HG02623 (cell line): ENCODE results near the gene GYS1.
"Not testable (repeated sequence)": the region's sequence is repeated elsewhere in the genome, so short reads cannot be mapped to it uniquely, and the experiment has no call there.

Experiments
- ATAC-seq: cut with Tn5 transposase; IDR thresholded peaks from one replicate; pipeline ENCODE4 v1.9.1; 2021; ENCODE audit warnings: moderate library complexity; ENCODE audit not compliant: unreplicated experiment

The GYS1 gene

DNA sequence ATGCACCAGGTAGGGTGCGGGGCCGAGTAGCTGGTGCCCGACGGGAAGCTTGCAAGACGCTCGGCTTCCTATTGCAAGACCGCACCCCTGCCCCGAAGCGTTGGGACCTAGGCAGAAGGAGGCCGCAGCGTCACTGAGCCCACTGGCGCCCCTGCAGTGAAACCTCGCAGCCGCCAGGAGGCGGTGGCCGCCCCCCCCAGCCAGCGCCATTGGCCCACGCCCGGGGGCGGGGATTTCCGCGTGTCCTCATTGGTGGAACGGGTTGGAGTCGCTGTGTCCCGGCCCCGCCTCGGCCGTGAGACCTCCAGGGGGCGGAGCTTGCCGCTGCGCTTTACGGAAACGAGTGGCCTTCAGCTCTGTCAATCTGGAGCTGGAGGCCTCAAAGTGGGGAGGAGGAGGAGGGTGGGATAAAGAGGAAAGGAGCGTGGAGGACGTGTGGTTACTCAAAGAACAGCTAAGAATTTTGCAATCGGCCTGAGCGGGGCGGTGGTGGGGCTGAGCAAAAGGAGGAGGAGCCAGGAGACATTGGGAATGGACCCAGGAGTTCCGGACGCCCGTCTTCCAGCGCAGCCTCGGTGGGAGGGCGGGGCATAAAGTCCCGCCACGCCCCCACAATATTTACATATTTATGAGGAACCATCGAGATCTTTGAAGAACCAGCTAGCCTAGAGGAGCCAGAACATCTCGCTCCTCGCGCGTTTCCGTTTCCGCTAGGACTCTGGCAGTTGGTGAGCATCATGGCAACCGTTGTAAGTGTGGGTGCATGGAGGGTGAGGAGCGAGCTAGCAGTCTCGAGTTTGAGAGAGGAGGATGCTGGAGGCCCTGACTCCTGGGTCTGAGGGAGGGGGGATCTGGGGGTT is at the start of gene GYS1, which contains the start of gene RUVBL2:
GYS1 (minus strand) TSS at position 135 of the 860 bp plus-strand sequence. CDS start 197 bp downstream, outside the sequence.
RUVBL2 (plus strand) TSS at position 713 of the 860 bp plus-strand sequence; CDS start at position 738, 25 bp downstream.
- ATAC-seq = peak; percentile 83

DNA sequence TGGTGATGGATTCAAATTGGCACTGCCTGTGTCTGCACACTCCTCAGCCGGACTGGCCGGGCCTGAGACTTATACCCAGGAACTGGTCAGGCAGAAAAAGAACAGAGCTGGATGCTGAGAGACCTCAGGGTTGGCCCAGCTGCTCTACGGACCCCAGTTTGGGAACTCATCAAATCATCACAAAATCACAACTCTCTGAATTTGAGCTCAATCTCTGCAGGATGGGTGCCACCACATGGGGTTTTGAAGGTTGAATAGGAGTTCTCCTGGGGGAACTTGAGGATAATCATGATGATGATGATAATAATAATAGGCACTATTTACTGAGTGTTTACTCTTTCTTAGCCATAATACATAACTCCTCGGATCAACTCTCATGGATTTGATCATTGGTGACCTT is 49.6 kb upstream of the GYS1 start:
- not testable (repeated sequence) for ATAC-seq

DNA sequence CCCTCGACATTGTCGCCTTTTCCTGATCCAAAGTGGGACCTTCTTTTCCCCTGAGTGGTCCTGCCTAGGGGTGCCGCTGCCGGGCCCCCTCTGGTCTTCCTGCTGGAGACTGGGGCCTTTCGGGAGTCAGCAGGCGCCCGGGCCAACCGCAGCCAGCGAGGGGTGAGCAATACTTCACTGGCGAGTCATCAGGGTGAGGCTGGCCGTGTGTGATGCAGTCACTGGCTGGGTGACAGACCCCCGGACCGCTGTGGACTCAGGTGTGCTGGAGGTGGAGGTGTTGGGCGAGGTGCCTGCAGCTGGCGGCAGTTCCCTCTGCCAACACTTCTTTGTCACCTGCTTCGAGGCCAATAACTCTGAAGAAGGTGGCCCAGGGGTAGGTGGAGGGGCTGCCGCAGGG is 49.1 kb upstream of the GYS1 start:
- ATAC-seq = no peak

DNA sequence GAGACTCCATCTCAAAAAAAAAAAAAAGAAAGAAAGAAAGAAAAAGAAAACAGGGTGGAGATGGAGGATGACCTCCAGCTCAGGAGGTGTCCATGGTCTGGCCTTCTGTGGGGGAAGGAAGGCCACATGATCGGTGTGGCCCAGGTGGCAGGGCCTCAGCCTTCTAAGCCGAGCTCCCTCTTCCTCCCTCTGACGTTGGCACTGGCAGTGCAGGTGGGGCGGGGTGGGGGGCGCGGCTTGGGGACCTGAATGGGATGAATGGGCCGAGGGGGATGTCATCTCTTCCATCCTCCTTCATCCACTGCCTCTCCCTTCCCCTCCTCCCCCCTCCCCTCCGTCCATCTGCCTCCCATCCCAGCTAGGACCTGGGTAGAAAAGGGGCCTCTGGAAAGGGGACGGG is 46.6 kb upstream of the GYS1 start:
- not testable (repeated sequence) for ATAC-seq

DNA sequence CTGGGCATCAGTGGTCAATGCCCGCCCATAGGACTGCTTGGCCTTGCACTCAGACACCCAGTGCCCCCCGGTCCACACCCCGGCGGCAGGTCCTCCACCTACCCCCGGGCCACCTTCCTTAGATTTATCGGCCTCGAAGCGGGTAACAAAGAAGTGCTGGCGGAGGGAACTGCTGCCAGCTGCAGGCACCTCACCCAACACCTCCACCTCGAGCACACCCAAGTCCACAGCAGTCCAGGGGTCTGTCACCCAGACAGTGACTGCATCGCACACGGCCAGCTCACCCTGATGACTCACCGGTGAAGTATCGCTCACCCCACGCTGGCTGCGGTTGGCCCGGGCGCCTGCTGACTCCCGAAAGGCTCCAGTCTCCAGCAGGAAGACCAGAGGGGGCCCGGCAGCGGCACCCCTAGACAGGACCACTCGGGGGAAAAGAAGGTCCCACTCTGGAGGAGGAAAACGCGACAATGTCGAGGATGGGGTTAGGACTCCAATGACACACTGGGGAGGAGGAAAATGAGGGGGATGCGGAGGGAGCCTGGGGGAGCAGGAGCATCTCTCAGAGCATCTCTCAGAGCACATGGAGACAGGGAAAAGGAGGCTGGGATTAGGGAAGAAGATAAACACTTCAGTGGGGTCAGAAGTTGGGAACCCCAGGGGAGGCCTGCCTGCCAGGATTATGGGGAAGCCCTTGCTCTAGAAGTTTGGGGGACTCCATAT is 45.6 kb upstream of the GYS1 start:
- ATAC-seq = not testable (repeated sequence)

DNA sequence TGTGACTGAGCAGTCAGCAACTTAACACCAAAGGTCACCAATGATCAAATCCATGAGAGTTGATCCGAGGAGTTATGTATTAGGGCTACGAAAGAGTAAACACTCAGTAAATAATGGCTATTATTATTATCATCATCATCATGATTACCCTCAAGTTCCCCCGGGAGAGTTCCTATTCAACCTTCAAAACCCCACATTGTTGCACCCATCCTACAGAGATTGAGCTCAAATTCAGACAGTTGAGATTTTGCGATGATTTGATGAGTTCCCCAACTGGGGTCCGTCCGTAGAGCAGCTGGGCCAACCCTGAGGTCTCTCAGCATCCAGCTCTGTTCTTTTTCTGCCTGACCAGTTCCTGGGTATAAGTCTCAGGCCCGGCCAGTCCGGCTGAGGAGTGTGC is 45.0 kb upstream of the GYS1 start:
- not testable (repeated sequence) for ATAC-seq

DNA sequence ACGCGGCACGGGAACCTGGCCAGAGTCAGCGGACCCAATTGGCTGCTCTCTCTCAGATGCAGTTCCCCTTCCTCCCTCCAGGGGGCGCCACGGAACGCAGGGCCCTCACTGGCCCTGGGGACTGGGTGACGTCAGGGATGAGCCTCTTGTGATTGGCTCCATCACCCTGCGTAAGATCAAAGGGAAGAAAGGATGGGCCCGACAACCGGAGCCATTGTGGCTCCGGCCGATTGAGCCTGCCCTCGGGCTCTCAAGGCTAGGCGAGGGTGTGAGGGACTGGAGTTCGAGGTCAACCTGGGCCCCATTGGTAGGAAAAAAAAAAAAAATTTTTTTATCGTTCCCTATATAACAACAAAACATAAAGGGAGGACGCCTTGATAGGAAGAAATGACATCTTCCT is 43.7 kb upstream of the GYS1 start, which contains the start of gene CGB1:
CGB1 (minus strand) TSS at position 81 of the 400 bp plus-strand sequence. CDS start 184 bp downstream, outside the sequence.
- not testable (repeated sequence) for ATAC-seq

DNA sequence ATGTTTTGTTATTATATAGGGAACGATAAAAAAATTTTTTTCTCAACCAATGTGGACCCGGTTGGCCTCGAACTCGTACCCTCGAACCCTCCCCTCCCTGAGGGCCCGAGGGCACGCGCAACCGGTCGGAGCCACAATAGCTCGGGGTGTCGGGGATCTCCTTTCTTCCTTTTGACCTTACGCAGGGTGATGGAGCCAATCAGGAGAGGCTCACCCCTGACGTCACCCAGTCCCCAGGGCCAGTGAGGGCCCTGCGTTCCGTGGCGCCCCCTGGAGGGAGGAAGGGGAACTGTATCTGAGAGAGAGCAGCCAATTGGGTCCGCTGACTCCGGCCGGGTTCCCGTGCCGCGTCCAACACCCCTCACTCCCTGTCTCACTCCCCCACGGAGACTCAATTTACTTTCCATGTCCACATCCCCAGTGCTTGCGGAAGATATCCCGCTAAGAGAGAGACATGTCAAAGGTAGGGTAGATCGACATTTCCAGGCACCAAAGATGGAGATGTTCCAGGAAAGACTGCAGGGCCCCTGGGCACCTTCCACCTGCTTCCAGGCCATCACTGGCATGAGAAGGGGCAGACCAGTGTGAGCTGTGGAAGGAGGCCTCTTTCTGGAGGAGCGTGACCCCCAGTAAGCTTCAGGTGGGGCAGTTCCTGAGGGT is 38.7 kb upstream of the GYS1 start, which contains the start of gene CGB2:
CGB2 (plus strand) TSS at position 249 of the 660 bp plus-strand sequence; CDS start at position 455, 206 bp downstream.
- ATAC-seq = not testable (repeated sequence)

DNA sequence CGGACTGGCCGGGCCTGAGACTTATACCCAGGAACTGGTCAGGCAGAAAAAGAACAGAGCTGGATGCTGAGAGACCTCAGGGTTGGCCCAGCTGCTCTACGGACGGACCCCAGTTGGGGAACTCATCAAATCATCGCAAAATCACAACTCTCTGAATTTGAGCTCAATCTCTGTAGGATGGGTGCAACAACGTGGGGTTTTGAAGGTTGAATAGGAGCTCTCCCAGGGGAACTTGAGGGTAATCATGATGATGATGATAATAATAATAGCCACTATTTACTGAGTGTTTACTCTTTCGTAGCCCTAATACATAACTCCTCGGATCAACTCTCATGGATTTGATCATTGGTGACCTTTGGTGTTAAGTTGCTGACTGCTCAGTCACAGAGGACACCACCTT is 37.2 kb upstream of the GYS1 start:
- not testable (repeated sequence) for ATAC-seq

DNA sequence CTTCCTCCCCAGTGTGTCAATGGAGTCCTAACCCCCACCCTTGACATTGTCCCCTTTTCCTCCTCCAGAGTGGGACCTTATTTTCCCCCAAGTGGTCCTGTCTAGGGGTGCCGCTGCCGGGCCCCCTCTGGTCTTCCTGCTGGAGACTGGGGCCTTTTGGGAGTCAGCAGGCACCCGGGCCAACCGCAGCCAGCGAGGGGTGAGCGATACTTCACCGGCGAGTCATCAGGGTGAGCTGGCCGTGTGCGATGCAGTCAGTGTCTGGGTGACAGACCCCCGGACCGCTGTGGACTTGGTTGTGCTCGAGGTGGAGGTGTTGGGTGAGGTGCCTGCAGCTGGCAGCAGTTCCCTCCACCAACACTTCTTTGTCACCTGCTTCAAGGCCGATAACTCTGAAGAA is 36.6 kb upstream of the GYS1 start:
- not testable (repeated sequence) for ATAC-seq

DNA sequence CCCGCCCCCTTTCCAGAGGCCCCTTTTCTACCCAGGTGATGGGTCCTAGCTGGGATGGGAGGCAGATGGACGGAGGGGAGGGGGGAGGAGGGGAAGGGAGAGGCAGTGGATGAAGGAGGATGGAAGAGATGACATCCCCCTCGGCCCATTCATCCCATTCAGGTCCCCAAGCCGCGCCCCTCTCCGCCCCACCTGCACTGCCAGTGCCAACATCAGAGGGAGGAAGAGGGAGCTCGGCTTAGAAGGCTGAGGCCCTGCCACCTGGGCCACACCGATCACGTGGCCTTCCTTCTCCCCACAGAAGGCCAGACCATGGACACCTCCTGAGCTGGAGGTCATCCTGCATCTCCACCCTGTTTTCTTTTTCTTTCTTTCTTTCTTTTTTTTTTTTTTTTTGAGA is 35.6 kb upstream of the GYS1 start:
- ATAC-seq = not testable (repeated sequence)

DNA sequence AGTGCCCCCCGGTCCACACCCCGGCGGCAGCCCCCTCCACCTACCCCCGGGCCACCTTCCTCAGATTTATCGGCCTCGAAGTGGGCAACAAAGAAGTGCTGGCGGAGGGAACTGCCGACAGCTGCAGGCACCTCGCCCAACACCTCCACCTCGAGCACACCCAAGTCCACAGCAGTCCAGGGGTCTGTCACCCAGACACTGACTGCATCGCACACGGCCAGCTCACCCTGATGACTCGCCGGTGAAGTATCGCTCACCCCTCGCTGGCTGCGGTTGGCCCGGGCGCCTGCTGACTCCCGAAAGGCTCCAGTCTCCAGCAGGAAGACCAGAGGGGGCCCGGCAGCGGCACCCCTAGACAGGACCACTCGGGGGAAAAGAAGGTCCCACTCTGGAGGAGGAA is 32.5 kb upstream of the GYS1 start:
- ATAC-seq = not testable (repeated sequence)

DNA sequence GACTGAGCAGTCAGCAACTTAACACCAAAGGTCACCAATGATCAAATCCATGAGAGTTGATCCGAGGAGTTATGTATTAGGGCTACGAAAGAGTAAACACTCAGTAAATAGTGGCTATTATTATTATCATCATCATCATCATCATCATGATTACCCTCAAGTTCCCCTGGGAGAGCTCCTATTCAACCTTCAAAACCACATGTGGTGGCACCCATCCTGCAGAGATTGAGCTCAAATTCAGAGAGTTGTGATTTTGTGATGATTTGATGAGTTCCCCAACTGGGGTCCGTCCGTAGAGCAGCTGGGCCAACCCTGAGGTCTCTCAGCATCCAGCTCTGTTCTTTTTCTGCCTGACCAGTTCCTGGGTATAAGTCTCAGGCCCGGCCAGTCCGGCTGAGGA is 32.0 kb upstream of the GYS1 start:
- ATAC-seq = not testable (repeated sequence)

DNA sequence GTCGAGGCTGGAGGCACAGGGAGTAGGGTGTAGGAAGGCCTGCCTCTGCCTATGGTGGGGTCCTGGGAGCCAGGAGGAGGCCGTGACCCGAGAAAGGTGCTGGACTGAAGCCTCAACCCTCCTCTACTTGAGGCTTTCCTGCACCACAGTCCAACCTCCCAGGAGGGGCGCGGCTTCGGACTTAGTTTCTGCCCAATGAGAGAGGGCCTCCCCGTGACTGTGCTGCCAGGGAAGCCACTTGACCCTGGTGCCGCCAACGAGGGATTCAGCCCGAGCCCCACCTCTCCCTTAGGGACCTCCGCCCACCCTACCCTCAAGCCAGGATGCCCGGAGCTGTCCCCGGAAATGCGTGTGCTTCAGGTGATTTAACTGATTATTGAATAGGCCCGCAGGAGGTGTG is 31.1 kb upstream of the GYS1 start, which contains the start of gene CGB3:
CGB3 (minus strand) TSS at position 101 of the 400 bp plus-strand sequence. CDS start 362 bp downstream, outside the sequence.
- not testable (repeated sequence) for ATAC-seq

DNA sequence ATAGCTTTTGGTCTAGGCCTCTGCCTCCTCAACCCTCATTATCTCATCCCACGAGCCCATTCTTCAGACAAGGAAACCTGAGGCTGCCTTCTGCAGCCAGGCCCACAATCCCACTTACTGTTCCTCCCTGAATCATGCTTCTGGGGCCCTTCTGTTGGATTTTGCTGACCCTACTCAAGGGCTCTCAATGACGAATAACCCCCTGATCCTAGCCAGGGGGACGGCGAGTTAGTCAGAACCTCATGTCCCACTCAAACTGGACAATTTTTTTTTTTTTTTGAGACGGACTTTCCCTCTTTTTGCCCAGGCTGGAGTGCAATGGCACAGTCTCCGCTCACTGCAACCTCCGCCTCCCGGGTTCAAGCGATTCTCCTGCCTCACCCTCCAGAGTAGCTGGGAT is 29.0 kb upstream of the GYS1 start:
- no peak for ATAC-seq

DNA sequence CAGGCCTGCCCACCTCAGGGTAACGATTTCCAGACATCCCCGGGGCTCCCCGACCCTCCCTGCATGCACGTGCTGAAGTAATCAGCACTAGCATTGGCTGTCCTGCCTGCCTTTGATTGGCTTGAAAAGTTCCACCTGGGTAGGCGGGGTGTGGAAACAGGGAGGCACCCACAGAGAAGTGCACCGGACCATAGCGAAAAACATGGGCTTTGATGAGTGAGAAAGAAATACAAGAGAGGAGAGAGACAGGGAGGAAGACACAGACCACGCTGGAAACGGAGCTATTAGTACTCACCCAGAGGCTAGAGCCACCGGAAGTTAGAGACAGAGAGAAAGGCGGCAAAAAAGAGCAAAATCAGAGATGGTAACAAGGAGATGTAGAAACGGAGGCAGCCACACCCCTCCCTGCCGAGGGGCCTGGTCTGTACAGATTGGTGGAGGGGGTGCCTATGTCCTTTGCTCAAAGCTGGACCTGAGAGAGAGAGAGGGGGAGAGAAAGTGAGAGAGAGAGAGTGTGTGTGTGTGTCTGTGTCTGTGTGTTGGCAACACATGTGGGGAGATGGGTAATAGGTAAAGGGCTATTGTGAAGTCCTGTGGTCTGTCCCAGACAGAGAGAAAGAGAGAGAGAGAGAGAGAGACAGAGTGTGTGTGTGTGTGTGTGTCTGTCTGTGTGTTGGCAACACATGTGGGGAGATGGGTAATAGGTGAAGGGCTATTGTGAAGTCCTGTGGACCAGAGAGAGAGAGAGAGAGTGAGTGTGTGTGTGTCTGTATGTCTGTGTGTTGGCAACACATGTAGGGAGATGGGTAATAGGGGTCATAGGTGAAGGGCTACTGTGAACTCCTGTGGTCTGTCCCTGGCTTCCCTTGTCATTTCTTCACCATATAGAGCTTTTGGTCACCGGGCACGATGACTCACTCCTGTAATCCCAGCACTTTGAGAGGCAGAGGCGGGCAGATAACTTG is 28.1 kb upstream of the GYS1 start:
- ATAC-seq = no peak

DNA sequence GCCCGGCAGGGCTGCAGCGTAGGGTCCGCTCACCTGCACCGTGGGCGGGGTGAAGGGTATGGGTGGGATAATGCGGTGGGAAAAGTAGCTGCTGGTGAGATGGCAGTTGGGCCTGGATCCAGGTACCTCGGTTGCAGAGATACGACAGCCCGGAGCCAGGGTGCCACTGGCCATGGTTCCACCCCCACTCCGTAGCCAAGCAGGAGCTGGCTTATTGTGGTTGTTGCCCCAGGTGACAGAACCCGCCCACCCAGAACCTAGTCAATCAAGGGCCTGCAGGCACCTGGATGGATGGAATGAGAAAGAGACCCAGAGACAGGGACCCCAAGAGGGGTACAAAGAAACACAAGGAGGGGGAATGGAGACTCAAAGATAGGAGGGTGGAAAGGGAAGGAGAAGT is 27.2 kb upstream of the GYS1 start:
- no peak for ATAC-seq

DNA sequence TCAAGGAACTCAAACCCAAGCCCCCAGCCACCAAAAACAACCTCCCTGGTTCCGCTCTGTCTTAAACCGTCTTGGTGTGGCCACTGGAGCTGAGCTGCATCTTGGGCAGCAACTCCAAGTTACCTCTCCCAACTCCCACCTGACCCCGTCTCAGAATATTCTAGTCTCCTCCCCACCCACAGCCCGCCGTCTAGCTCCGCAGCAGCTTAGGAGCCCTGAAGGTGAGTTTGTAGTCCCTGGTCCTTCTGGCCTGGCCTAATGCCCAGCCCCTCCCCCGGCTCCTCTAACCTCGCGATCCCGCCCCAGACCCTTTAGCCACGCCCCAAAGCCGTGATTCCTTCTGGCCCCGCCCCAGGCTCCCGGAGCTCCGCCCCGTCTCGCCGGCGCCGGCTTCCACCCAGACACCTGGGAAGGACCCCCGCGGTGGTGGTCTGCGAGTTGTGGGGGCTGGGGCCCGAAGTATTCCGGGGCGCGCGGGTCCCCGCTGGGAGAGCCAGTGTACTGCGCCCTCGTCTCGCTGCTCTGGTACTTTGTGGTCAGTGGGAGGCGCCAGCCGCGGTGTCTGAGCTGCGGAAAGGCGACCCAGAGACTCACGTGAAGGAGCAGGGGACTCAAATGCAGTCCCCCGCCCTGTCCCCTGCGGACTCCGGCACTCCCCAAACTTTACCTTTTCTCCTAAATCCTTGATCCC is 26.3 kb upstream of the GYS1 start:
- no peak for ATAC-seq
